GM21367 (cell line): Measurements from ENCODE around the gene KLHL3.
A peak's percentile ranks its signal among the peaks of the same experiment; 100 is the strongest.
"Not testable (repeated sequence)": the region's sequence is repeated elsewhere in the genome, so short reads cannot be mapped to it uniquely, and the experiment has no call there.

Source experiments
- ATAC-seq: cut with Tn5 transposase; IDR thresholded peaks from one replicate; pipeline ENCODE4 v1.9.1; 2021; ENCODE audit not compliant: unreplicated experiment

The KLHL3 gene

DNA sequence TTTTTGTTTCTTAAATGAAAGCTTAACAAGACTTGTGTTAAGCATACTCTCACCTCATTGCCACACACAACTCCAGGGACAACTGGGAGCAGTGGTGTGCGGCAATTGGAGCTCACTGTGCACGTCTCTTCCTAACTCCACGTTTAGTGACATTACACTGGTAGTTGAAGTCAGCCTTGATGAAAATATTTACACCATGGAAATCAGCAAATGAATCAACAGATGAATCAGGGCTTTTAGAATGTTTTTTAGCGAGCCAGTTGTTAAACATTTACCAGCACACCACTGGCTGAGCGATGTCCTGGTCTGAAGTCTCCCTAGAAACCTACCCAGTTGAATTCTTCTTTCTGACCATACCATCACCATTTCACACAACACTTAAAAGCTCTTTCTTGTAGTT, 67.3 kb downstream of the KLHL3 start:
- ATAC-seq = no peak

GRCh38 chr5:137667341-137667740, 68.5 kb downstream of the KLHL3 start:
- ATAC-seq = no peak

DNA sequence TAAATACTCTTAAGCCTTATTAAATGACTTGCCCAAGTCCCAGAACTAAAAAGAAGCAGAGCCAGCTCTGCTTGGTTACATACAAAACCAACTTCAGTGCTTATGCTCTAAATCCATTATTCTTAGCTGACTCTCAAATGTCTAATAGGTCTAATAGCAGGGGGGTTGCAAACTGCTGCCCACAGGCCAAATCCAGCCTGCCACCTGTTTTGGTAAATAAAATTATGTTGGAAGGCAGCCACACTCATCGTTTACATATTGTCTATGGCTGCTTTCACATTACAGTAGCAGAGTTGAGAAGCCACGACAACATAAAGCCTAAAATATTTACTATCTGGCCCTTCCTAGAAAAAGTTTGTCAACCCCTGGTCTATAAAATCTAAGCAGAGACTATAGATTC, 69.0 kb downstream of the KLHL3 start:
- no peak for ATAC-seq

DNA sequence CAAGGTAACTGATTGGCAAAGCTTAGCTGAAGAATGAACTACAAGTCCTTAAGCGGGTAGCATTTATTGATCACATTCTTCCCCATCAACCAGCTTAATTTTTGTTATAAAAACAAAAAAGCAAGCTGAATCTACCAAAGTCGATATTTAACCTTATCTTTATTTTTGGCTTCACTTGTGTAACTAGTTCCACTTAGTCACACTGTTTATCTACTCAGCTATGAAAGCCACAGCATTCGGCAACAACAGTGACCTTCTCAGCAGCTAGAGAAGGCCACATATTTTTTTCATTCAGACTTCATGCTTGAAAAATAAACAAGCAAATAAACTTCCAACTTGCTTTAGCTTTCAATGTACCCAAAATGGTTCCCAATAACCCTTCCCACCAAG, 69.4 kb downstream of the KLHL3 start:
- no peak for ATAC-seq

DNA sequence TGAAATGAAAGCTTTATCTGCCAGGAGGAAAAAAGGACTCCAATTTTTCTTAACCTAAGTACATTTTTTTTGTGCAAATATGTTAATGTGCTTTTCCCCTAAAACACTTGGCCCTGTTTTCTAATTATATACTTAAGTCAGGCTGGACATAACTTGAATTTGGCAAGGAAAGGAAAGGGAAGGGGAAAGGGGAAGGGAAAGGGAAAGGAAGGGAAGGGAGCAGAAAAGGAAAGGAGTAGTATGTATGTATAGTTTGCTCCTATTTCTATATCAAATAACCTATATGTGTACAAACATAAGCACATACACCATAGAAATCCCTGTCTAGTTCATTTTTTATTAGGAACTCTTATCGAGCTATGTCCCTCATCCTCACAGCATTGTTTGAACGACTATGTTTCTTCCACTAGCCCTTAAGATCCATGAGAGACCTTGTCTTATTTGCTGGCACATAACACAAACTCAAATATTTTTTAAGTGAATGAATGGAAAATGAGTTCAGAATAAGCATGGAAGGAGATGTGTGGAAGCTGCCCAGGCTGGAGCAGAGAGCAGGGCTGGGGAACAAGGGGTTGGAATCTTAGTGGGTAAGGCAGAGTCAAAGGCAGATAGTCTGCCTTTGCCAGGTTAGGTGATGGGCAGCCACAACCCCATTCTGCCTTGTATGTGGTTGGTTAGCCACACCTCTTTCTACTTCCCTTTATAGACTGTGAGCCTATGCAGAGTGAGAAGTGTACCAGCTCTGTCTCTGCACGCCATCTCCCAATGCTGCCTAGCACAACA, 70.0 kb downstream of the KLHL3 start:
- ATAC-seq = peak; percentile 99

- ATAC-seq = peak; percentile 78
Observed at GRCh38 chr5:137660349-137660817, 75.5 kb downstream of the KLHL3 start.

- no peak for ATAC-seq
Observed at GRCh38 chr5:137659209-137659608, 76.7 kb downstream of the KLHL3 start.

DNA sequence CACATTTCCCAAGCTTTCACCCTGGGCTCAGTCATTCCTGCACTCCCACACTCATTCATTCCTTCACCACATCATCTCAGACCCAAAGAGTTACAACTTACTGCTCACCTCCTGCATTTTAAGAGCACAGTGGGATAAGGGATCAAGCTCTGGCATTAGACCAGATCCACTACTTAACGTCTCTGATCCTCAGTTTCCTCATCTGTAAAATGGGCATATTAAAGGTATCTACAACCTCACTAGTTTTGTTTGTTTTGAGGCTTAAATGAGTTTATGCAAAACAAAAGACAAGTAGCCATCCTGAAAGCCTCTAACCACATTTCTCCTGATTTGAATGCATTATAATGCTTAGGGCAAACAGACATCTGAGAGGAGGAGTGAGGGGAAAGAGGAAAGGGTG, 77.6 kb downstream of the KLHL3 start:
- ATAC-seq = no peak

- ATAC-seq = no peak
Observed at GRCh38 chr5:137657073-137657472, 78.8 kb downstream of the KLHL3 start.

- ATAC-seq = no peak
Observed at GRCh38 chr5:137656558-137656957, 79.3 kb downstream of the KLHL3 start.

- no peak for ATAC-seq
Observed at GRCh38 chr5:137651022-137651421, 84.9 kb downstream of the KLHL3 start.

DNA sequence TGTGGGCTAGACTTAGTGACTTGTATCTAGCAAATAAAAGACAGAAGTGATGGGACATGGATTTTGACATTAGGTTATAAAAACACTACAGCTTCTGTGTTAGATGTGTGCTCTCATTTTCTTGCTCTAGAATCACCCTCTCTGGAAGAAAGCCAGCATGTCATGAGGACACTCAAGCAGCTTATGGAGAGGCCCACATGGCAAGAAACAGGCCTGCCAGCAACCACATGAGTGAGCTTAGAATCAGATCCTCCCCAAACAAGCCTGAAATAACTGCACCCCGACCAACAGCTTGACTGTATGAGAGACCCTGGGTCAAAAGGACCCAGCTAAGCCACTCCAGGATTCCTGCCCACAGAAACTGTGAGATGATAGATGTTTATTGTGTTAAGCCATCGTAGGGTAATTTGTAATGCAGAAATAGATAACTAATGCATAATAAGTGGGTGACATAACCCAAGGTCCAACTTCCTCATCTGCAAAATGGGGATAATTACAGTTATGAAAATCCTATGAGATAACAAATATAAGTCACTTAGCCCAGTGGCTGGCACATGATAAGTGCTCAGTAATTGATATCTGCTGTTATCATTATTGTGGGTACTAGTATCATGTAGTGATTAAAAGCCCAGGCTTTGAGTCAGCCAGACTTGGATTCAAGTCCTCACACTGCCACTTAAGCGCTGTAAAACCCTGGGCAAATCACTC, 86.5 kb downstream of the KLHL3 start:
- no peak for ATAC-seq

GRCh38 chr5:137648361-137648760, 87.5 kb downstream of the KLHL3 start:
- ATAC-seq = no peak

GRCh38 chr5:137647401-137647800, 88.5 kb downstream of the KLHL3 start:
- no peak for ATAC-seq

DNA sequence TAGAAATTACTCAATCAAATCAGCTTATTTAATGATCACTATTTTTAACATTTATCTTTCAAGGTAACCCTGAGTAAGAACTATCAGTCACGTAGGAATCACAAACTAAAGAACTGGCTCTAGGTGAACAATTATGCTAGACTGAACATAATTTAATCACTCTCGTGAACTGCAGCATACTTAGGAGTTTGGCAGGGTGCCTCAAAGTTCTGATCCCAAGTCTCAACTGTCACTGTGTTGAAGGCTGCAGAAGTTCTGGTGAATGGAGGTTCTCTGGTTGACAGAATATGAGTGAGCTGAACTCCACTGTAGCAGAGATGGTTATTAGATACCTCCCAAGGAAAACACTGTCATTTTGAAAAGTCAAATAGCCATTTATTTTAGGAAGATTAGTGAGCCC, 89.1 kb downstream of the KLHL3 start:
- ATAC-seq = no peak

GRCh38 chr5:137643081-137643480, 92.8 kb downstream of the KLHL3 start:
- ATAC-seq = not testable (repeated sequence)

GRCh38 chr5:137642091-137642490, 93.8 kb downstream of the KLHL3 start:
- ATAC-seq = no peak

GRCh38 chr5:137641148-137641547, 94.7 kb downstream of the KLHL3 start:
- no peak for ATAC-seq

GRCh38 chr5:137639645-137640044, 96.2 kb downstream of the KLHL3 start:
- no peak for ATAC-seq

DNA sequence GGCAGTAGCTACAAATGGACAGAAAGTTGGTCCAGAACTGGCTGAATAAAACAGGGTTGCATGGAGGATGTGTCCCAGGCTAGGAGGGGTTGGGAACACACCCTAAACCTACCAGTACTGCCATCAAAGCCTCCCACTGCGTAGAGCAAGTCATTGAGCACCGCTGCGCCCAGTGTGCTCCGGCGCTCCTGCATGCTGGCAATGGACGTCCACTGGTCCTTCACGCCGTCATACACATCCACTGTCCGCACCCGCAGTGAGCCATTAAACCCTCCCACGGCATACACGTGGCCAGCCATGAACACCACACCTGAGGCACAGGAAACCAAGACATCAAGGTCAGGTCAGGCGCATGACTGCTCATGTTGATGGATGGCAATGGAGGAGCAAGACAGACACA, 97.0 kb downstream of the KLHL3 start:
- ATAC-seq = no peak

GRCh38 chr5:137636830-137637714, 98.8 kb downstream of the KLHL3 start:
- no peak for ATAC-seq
